Activated CD8-positive, alpha-beta memory T cell treated with anti-CD3 and anti-CD28 coated beads, Interleukin-2, amount 50 U/mL, for 1 hour (primary cell): ENCODE measurements around the gene JPH2.

Source experiments
- DNase-seq: peaks from one replicate; pipeline ENCODE4 v3.0.0-alpha.2; 2020; ENCODE audit errors: extremely low read depth

Gene JPH2

DNA sequence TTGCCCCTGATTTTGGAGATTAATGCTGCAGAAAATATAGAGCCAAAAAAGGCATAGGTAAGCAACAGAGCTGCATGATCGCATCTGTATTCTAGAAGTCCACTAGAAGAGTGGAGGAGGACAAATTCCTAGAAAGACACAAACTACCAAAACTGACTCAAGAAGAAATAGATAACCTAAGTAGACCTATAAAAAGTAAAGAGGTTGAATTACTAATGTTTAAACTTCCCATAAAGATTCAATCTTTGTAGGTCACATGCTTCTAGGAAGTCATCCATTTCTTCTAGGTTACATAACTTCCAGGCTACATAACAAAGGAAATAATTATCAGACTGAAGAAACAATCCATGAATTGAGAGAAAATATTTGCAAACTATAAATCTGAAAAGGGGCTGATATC lies 84.4 kb downstream of the JPH2 start:
- DNase-seq: no peak

DNA sequence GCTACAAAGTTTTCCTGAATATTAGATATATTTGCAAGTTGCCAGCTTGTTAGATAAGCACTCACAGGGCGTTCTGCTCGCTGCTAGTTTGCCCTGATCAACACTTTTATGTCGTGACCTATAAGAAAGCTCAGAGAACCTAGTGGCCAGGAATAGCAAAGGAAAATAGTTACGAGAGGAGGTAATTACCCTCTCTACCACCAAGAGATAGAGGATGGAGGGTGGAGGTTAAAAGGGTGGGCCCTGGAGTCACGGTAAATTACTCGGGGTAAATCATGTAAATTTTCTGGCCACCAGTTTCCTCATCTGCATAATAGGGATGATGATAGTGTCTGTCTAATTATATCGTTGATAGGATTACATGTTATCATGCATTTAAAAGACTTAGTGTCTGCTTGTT lies 87.2 kb downstream of the JPH2 start:
- no peak for DNase-seq

DNA sequence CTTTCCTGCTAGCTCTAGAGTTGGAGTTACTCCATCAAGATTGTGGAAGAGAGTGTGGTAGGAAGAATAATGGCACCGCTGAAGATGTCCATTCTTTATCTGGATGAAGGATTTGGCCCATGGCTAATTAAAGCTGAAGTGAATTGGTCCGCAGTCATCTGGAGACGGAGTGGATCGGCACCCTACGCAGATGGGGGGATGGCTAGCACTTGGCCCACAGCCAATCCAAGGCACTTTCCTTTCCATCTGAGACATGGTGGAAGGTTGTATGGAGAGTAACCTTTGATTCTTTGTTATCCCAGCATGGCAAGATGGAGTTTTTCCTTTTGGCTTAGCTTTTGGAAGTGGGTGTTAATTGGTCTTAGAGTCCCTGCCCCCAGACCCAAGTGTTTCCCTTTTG lies 88.3 kb downstream of the JPH2 start:
- no peak for DNase-seq

GRCh38 chr20:44098256-44098630 lies 88.7 kb downstream of the JPH2 start:
- DNase-seq: no peak

GRCh38 chr20:44097521-44098255 lies 89.3 kb downstream of the JPH2 start:
- no peak for DNase-seq

GRCh38 chr20:44095831-44096230 lies 91.2 kb downstream of the JPH2 start:
- no peak for DNase-seq

DNA sequence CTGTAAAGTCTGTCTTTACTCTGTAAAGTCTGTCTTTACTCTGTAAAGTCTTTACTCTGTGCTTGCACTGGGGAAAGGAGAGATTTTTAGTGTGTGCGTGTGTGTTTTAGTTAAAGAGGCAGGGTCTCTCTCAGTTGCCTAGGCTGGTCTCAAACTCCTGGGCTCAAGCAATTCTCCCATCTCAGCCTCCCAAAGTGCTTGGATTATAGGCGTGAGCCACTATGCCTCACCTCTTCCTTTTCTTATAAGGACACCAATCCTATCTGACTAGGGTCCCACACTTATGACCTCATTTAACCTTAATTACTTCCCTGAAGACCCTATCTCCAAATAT lies 93.8 kb downstream of the JPH2 start:
- DNase-seq: no peak

DNA sequence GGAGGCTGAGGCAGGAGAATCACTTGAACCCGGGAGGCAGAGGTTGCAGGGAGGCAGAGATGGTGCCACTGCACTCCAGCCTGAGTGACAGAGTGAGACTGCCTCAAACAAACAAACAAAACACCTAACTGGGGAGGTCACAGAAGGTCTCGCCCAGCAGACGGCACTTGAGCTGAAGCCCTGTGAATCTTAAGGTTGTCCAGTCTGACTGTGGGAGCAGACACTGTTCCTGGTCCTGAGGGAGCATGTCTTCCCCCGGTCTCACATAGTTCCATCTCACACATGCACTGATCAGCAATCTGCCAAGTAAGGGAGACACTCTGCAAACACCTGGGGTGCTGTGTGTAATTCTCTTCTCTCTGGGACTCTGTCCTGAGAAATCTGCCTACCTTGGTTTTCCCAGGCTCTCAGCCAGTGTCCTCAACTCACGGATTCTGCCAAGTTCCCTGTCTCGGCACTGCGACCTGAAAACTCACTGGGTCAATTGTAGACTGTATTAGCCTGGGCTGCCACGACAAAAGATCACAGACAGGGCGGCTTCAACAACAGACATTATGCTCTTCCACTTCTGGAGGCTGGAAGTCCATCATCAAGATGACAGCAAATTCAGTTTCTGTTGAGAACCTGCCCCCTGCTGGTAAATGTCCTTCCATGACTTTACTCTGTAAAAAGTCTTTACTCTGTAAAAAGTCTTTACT lies 94.3 kb downstream of the JPH2 start:
- DNase-seq: no peak

DNA sequence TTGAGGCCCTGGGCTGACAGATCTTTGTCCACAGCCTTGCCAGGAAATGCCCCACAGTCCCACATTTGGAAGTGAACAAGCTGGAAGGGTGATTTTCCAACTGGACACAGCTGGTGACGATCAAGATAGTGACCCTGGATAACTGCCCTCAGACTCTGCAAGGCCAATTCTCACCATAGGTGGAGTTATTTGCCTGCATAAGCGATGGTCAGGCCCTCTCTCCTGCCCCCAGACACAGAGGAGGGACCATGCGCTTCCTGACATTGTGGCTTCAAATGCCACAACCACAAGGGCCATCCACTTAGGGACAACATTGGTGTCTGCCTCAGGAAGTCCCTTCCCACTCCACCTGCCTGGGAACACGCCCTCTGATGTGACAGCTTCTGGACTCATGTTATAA lies 96.0 kb downstream of the JPH2 start:
- no peak for DNase-seq

DNA sequence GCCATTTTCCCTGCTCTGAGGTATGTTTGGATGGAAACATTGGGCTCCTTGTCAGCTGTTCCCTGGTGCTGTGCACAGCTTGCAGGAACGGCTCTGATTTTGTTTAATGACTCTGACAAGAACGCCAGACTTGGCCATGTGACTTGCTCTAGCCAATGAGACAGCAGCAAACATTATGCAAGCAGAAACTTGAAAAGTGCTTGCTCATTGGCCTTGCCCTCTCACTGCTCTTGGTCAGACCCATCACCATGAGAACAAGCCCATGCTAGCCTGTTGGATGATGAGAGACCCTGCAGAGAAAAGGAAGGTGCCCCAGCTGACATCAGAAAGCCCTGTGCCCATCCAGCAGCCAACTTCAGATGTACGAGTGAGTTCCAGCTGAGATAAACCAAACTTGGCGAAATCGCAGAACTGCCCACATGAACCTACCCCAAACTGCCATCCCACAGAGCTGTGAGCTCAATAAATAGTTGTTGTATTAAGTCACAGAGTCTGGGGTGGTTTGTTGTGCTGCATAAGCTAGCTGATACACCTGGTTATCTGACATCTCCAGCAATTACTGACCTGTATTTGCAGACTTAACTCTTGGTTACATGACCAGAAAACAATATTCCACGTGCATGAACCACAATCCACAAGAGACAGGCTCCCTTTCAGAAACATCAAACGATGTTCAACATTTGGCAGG lies 96.9 kb downstream of the JPH2 start:
- DNase-seq: no peak

- no peak for DNase-seq
These were observed 99.2 kb downstream of the JPH2 start for GRCh38 chr20:44087857-44088120.

GRCh38 chr20:44087051-44087856 lies 99.7 kb downstream of the JPH2 start:
- no peak for DNase-seq

DNA sequence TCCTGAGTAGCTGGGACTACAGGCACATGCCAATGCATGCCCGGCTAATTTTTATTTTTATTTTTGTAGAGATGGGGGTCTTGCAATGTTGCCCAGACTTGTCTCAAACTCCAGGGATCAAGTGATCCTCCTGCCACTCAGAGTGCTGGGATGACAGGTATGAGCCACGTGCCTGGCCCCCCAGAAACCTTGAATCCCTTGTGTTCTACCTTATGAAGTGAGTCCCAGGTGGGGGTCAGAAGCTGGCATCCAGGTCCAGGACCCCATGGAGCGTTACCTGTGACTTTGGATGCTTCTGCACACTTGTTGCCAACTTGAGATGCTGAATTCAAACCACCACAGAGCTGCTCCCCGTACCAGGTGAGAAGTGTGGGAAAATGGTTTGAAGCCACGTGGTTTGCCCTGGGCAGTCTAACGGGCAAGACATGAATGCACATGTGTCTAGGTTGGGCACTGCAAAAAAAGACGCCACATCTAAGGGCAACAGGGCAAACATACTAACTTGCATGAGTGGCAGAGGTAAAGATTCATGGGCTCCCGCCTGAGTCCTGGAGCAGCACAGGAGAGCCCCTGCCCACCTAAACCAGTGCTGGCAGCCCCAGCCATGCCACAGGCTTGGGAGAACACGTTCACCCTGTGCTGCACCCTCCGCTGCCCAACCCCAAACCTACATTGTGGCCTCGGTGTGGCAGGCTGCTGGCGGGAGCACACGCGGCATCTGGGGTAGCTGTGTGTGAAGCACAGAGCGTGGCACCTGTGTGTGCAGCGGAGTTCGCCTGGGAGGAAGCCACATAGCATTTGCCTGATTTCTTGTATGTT lies 101.2 kb downstream of the JPH2 start:
- DNase-seq: no peak

DNA sequence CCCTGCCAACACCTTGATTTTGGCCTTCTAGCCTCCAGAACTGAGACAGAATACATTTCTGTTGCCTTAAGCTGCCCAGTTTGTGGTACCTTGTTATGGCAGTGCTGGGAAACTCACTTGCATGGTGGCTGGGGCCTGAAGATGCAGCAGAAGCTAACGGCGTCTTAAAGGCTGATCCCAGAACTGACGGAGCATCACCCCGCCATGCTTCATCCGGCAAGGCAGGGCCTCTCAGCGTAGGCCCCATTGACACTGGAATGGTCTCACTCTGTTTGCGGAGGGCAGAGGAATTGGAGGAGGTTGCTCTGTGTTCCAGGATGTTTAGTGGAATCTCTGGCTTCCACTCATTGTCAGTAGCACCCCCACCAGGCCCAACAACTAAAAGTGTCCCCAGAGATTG lies 102.1 kb downstream of the JPH2 start:
- DNase-seq: no peak

DNA sequence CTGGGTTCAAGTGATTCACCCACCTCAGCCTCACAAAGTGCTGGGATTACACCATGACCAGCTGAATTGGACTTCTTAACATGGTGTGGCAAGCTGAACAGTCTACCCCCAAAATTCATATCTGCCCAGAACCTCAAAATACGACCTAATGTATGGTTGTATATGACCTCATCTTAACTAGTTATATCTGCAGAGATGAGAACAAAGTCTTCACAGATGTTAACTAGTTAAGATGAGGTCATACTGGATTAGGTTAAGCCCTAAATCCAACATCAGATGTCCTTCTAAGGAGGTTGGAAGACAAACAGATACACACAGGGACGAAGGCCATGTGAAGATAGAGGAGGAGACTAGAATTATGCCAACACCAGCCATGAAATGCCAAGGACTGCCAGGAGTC lies 102.5 kb downstream of the JPH2 start:
- no peak for DNase-seq

DNA sequence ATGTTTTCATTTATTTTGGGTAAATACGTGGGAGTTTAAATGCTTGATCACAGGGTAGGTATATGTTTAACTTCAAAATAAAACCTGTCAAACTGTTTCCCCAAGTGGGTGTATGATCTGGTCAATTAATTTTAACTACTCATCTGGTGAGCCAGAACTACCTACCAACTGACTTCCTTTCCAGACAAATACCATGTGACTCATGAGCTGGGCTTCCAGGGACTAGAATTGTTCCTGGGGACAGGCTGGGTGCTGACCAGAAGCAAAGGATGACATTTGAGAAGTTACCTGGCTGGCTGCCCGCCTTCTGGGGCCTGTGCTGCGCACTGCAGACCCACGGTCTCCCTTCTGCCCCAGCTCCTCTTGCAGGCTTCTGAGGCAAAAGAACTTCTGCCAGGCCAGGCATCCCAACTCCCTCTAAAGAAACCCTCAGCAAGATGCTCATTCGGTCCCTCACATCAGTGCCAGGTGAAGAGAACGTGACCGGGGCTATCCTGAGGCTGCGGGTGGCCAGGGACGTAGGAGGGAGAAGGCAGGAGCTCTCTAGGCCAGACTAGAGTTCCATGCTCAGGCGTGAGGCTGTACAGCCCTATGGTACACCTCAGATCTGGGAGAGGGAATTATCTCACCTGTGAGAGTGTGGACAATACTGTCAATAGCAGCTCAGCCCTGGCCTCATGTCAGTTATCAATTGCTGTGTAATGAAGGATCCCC lies 103.6 kb downstream of the JPH2 start:
- no peak for DNase-seq

DNA sequence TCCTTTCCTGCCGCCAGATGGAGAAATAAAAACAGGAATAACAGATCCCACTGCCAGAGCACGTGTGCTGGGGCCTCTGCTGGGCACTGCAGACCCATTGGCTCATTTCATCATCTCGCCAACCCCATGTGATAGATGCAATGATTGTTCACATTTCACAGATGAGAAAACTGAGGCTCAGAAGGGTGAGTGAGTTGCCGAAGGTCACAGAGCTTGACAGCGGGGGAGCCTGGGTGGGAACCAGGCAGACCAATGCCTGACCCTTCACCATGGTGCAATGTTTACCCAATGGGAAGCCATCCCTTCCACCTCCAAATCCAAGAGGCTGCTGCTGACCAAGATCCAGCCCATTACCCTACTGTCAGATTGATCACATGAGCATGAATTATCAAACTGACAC lies 105.1 kb downstream of the JPH2 start:
- no peak for DNase-seq

- DNase-seq: no peak
These were observed 105.5 kb downstream of the JPH2 start for GRCh38 chr20:44081476-44081875.

DNA sequence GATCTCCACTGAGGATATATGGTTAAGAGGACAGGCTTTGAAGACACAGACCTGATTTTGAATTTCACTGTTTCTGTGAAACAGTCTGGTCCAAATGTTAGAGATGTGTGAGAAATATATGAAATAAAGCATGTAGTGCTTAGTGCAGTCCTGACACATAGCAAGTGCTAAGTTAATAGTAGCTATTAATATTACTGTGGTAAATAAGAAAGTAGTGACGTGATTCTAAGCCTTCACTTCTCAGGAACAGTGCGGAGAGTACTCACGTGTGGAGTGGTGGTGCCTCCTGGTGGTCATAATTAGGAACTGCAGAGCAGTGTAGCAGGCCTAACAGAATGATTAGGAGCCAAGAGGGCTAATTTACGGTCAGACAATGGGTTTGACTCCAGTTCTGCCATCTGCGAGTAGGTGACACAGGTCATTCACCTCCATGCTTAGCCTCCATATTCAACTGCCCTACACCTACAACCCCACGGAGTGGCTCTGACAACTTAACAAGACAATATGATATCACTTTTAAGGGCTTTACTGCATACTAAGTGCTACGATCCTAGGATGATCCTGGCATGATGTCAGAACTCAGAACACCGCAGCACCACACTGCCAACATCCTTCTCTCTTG lies 106.2 kb downstream of the JPH2 start:
- peak; percentile 46 for DNase-seq

GRCh38 chr20:44080064-44080463 lies 106.9 kb downstream of the JPH2 start:
- no peak for DNase-seq

- no peak for DNase-seq
These were observed 107.7 kb downstream of the JPH2 start for GRCh38 chr20:44079291-44079690.
